Caki2 (cell line): ENCODE results near the gene SPATS2L. TPM values are rescaled to one million over a fixed set of nuclear protein-coding genes. Genes with fewer than 3 reads are reported as not detected.

Source experiments
- DNase-seq: peaks from one replicate; pipeline ENCODE4 v3.0.0-alpha.2; 2015; ENCODE audit warnings: low read depth
- in situ Hi-C: cut with HindIII; loops from 2 replicates; pipeline ENCODE4 v1.10.0; 2016; ENCODE audit warnings: low sequenced_read_pairs, low pct_unique_long_range_greater_than_20kb, mixed read lengths
- total RNA-seq: library from RNA; depleted of rRNA; stranded (reverse); fragments of >200 nt; shearing (Covaris generic); gene quantifications from 2 replicates; pipeline ENCODE4 v1.2.3, GENCODE V29; 2014; ENCODE audit warnings: low replicate concordance

The SPATS2L gene
- total RNA-seq, 1 experiment from 2014 or later: 34.6 TPM

DNA sequence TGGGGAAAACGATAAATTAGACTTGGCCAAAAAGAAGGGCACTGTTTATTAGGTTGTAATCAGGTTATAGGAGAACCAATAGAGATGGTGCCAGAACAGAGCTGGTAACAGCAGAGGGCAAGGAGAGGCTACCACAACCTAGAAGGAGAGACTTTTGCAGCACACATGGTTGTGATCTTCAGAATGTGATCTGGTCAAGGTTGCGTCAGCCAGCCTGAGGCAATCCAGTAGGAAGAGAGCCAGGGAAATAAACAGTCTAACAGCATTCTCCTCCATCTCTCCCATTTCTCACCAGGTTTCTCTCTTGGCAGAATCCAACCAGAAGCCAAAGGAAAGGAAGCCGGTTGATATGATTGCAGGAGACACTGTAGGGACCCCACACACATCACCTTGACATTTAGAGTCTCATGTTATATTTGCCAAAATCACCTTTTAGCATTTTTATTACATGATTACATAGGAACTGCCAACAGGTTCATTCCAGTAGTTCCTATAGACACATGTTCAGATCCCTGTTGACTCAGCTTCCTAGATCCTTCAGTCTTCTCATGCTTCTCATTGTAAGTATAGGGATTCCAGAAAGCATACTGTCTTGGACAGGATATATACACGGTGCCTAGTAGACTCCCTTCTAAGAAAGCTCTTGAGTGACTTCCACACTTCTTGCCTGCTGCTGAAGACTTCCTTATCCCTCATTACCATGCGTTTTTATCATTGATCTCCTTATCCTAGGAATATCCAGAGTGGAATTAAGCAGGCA lies 17.6 kb upstream of the SPATS2L start:
- DNase-seq: no peak
- in situ Hi-C loops: no loop called here

DNA sequence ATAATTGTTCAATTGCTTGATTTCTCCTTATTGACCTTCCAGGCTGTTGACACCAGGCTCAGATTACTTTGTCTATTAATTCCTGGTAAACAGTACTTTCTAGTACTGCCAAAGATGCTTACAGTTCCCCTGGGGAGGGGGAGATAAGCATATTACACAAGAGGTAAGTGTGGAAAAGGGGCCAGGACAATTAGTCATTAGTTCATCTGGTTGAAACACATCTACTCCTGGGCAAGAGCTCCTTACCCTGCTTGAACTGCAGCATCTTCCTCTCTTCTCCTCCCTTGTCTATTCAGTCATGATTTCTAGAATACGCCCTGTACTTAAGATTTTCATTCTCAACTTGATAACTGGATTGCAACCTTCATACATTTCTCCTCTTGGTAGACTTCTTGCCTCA lies 10.4 kb upstream of the SPATS2L start:
- in situ Hi-C loops: no loop called here
- DNase-seq: no peak

DNA sequence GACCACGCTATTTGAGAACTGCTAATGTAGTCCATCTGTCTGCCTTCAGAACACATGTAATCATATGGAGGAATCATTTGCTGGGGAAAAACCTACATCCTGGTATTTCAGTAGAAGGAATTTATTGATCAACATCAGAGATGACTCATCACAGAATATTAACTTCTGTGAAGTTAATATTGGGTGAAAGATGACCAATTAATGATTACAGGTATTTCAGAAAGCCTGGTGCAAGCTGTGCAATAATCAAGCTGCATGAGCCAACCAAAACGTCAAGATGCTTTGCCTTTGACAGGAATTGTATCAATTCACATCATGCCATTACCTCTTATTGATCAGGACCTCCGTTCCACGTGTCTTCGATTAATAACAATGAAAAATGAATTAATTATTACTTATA lies 9.4 kb upstream of the SPATS2L start:
- DNase-seq: no peak
- in situ Hi-C loops: no loop called here

DNA sequence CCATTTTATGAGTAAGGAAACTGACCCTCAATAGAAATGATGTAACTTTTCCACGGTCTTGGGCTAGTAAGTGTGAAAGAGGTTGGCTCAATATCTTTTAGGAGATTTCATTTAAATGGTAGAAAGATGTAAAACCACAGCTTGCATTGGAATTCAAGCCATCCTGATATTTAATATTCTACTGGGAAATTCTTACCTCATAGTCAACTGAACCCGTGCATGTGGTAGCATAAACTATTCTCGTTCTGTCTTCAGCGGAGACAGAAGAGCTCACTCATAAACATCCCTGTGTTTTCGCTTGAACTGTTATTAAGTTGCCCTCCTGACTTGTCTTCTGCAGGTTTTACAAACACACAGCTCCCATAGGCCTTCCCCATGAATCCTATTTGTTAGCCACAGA lies 8.5 kb upstream of the SPATS2L start:
- DNase-seq: no peak
- in situ Hi-C loops: no loop called here

DNA sequence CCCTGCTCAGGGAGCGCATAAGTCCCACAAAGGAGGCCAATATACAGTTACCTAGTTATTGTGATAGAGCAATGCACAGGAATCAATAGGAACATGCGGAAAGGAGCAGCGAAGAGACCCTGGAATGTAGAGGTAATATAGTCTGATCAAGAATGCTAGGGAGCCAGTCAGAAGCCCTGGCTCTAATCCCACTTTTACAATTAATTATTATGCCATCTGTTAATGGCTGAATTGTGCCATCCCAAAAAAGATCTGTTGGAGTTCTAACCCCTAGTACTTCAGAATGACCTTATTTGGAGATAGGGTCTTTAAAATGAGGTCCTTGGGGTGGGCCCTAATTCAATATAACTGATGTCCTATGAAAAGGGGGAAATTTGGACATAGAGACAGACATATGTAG lies 7.7 kb upstream of the SPATS2L start:
- DNase-seq: no peak
- in situ Hi-C loops: no loop called here

DNA sequence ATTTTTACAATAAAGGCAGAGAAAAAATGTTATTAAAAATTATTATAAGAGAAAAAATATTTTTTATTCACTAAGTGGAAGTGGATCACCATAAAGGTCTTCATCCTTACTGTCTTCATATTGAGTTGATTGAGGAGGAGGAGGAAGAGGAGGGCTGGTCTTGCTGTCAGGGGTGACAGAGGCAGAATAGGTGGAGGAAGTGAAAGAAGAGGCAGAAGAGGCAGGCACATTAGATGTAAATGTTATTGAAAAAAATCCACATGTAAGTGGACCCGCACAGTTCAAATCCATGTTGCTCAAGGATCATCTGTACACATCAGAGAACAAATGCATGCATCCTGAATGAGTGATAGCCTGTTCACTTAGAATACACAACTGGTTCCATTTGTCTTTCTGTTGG lies 6.4 kb upstream of the SPATS2L start:
- in situ Hi-C loops: loop anchor here (25.0 kb wide), 1 partner anchor 187 kb away; no protein-coding TSS in a partner anchor
- DNase-seq: no peak

DNA sequence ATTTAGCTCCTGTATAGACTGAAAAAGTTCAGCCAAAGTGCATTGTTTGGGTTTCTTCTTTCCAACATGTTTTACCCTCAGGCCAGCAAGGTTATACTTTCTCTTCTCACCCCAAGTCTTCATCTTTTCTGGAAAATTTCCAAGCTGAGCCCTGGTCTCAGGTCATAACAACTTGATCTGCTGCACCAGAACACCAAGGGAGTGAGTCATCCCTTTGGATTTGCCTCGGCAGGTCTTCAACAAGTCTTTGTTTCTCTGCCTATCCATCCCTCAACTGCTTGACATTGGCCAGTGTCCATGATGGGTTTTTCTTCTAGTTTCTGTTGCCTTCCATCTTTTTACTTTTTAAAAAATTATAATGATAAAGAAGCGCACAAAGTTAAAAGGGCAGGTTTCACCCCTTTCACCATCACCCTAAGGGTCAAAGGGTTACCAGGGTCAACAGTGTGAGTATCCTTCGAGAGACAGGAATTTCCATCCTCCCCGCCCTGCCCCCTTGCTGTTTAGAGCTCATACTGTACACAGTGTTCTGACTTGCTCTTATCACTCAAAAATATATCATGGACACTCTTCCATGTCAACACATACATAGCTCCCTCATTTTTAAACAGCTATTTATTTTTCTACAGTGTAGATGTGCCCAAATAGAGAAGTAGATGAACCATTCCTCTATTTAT lies 5.7 kb upstream of the SPATS2L start:
- peak; percentile 52 for DNase-seq
- in situ Hi-C loops: loop anchor here (25.0 kb wide), 1 partner anchor 187 kb away; no protein-coding TSS in a partner anchor

DNA sequence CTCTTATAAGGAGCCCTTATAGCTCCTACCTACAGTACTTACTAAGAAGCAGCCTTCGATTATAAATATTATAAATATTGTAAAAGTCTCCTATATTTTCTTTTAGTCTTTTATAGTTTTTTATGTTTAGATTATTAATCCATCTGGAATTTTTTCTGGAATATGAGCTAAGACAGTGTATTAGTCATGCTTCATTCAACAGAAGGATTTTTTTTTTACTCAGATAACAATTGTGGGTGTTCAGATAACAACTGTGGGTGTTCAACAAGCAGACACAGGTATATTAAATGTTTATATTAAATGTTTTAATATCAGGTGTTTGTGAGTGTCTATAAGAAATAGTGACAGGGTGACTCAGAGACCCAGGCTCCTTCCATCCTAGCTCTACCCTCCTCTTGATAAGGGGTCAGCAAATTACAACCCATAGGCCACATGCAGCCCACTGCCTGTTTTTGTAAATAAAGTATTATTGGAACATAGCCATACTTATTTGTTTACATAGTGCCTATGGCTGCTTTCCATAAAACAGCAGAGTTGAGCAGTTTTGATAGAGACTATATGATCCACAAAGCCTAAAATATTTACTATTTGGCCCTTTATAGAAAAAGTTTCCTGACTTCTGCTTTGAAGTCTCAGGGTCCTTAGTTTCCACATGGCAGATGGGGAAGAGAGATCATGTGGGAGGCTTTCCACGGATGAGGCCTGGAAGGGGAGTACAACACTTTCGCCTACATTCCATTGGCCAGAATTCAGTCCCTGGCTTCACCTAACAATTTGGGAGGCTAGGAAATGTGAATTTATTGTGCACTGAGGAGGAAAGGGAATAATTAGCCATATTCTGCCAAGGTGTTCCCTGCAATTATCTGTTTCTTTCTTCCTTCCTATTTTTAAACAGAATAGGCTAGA lies 4.3 kb upstream of the SPATS2L start:
- in situ Hi-C loops: loop anchor here (25.0 kb wide), 1 partner anchor 185 kb away; no protein-coding TSS in a partner anchor

DNA sequence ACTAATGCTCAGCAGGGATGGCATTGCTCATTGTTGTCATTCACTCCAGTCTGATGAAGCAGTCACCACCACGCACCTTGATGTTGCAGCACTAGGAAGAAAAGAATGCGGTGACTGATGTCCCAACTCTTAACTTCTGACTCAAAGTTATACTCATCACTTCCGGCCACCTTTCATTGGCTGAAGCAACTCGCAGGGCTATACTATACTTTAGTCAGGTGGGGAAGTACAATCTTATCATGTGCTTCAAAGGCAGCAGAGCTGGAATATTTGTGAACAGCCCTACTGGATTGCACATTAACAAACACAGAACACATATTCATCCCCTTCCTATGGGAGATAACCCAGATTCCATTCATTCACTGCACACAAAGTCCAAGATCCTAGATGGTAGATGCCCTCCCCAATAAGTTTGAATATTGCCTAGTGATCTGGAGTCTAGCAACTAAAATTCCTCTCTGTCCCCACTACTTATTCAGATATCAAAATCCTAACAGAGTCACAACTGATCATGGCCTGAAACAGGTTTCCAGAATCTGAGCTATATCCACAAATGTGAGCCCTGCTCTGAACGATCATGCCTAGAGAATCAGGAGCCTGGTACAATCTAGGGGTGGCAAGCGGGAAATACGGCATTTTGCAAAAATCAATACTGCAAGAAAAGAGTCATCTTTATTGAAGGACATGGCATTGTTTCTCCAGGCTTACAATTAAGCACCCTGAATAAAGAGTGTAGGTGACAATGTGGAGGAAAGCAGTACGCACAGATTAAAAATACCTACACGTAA lies 3.4 kb upstream of the SPATS2L start:
- in situ Hi-C loops: loop anchor here (25.0 kb wide), 1 partner anchor 184 kb away; no protein-coding TSS in a partner anchor

More for the DNA sequence above, 4.3 kb upstream of the SPATS2L start:
- no peak for DNase-seq

DNA sequence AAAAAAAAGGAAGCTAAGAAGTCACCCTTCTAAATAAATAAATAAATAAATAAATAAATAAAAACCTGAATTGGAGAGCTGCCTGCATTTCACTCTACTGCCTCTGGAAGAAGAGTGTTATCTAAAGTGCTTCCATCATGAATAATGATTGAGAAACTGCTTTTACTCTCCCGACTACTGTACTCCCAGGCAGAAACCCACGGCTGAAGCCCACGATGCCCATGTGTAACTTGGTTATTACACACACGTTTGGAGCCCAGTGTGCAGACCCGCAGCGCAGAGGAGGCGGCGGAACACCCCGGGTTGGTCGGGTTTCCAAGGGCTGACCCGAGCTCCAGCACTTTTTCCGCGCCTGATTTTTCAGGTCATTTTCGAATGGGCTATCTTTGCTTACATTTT lies 697 bp upstream of the SPATS2L start:
- in situ Hi-C loops: loop anchor here (25.0 kb wide), 1 partner anchor 182 kb away; no protein-coding TSS in a partner anchor
- no peak for DNase-seq

More for the DNA sequence above, 3.4 kb upstream of the SPATS2L start:
- DNase-seq: peak; percentile 88

DNA sequence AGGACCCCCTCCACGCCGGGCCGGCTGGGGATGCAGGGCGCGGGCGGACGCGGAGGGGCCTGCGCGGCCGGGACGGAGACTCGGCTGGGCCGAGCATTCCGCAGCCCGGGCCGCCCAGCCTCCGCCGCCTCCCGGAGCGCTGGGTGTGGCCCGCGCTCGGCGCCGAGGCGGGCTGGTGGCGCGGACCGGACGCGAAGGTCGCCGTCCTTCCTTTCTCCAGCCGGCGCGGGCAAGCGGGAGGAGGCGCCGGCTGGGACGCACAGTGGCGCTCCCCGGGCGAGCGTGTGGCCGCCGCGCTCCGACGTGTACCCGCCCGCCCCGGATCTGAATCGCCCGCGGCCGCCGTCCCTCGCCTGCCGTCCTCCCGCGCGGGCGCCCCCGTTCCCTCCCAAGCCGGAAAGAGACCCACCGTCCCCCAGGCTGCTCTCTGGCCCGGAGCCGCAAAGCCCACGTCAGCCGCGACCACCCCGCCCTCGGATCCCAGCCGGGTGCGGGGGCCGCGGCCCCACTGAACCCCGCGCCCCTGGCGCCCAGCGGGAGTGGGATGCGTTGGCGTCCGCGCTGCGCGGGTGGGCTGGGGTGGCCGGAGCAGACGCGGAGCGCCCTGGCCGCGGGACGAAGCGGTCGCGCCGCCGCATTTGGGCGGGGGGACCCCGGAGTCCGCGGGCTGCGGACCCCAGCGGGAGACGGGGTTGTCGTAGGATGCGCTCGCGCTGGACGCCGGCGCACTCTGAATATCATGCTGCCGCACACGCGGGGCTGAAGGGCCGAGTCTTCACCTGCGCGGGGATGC lies 634 bp downstream of the SPATS2L start:
- peak; percentile 64 for DNase-seq
- in situ Hi-C loops: loop anchor here (25.0 kb wide), 1 partner anchor 180 kb away; no protein-coding TSS in a partner anchor

DNA sequence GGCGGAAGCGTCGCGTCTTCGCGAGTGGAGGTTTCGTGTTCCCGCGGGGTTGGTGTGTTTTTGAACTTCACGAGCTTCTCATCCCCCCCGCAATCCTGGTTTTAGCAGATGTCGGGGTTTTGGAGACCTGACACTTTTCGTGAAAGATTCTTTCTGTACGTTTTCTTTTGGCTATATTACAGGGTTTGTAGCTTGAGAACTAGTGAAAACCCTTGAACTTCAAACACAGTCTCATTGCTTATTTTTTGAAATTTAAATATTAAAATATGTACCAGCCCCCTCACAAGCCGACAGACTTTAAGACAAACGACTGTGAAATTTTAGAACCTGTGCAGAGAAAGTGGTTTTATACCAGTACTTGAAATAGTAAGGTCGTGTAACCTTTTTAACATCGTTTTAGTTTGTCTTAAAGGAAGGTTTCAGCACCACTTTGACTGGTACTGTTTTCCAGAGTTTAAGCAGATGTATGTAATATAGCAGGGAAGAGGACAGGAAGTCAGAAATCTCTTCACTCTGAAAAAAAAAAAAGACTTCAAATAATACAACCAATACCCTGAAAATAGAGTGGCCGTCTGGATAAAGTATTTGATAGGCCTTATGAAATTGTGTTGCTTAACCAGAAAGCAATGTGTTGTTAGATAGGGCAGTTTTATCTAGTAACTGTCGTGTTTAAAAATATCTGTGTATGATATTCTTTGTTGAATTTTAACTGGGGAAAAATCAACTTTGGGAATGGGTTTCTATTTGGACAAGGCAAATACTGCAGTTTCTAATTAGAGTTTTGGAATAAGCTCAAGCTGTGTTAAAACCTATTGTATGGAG lies 1.4 kb downstream of the SPATS2L start:
- peak; percentile 40 for DNase-seq
- in situ Hi-C loops: loop anchor here (25.0 kb wide), 1 partner anchor 179 kb away; no protein-coding TSS in a partner anchor

DNA sequence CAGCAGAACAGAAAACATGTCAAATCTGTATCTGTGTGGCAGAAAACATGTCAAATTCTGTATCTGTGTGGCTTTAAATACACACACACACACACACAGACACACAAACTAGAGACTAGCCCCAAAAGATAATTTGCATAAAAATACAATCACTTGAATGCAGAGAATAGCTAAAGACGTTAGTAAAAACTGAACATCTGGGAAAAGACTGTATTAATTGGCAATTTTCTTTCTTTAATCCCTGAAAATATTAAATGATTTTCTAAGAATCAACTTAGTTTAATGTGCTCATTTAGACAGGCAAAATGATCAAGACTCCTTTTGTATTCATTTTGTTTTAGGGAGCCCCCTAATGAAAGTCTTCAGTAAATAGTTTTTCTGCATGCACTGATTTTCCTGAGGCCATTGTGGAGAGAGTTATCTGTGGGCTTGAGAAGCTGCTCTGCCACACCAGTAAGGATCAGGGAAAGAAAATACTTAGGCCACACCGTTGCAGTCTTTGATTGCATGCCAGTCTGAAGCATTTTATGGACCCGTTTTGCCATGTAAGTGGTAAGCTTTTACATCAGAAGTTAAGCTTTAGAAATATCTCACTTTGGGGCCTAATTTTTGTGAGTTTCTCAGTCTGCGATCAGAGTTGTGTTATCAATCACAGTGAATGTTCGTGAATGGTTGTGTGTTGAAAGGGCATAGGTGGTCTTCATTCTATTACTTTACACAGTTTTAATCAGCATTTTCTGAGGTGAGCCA lies 2.2 kb downstream of the SPATS2L start:
- peak; percentile 43 for DNase-seq
- in situ Hi-C loops: loop anchor here (25.0 kb wide), 1 partner anchor 179 kb away; no protein-coding TSS in a partner anchor

DNA sequence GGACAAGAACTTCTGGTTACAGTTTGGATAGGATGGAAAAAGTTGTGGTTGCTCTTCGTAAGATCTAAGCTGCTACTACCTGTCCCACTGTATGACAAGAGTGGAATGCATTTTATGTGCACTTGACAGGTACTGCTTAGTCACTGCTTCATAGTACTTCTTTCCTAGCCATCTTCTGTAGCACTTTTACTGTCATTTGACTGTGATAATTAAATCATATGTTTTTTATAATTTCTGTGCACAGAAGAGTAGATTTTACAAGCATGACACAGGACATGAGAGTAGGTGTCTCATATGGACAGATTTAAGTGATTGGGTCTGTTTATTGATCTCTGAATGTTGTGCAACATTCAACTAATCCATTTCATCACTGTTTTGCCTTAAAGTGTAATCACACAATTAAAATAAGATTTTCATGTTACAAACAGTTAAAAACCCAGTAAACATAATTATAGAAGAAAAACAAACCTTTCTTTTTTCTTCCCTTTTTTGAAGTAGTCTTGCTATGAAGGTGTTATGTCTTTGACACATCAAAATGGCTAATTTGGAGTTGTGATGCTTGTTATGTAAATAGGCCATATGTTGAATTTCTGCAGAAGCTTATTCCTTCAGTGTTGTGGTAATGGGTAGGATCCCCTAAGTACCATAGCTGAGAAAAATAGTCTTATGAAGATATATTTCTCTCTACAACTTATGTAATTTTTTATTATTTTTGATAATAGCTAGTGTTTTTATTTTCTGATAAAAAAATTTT lies 3.0 kb downstream of the SPATS2L start:
- no peak for DNase-seq
- in situ Hi-C loops: loop anchor here (25.0 kb wide), 1 partner anchor 178 kb away; no protein-coding TSS in a partner anchor

DNA sequence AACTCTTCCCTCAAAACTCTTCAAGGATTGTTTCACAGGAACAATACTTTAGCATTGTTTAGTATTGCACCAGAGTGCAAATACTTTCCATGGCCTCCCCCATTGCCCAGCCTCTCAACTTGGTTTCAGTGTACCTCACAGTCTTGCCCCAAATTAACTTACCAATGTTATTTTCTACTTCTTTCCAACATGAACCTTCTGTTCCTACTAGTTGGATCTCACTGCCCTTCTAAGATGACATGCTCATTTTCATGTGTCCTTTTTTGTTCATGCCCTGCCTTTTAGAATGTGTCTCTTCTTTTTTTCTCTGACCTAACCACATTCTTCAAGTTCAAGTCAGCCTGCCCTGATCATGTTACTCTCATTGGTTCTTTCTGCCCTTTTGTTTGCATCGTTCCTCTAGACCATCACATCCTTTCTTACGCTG lies 4.1 kb downstream of the SPATS2L start:
- in situ Hi-C loops: loop anchor here (25.0 kb wide), 1 partner anchor 177 kb away; no protein-coding TSS in a partner anchor
- DNase-seq: no peak
